GM19372 (cell line): ENCODE results near the gene ITPKB.

Experiments
- ATAC-seq: cut with Tn5 transposase; IDR thresholded peaks from one replicate; pipeline ENCODE4 v1.9.1; 2021; ENCODE audit warnings: mild to moderate bottlenecking, low read depth, moderate library complexity; ENCODE audit not compliant: unreplicated experiment

ITPKB gene

GRCh38 chr1:226708967-226709396, 30.1 kb downstream of the ITPKB start:
- ATAC-seq = no peak

- no peak for ATAC-seq
Observed at GRCh38 chr1:226708342-226708780, 30.7 kb downstream of the ITPKB start.

- no peak for ATAC-seq
Observed at GRCh38 chr1:226706684-226707083, 32.4 kb downstream of the ITPKB start.

GRCh38 chr1:226704169-226704937, 34.7 kb downstream of the ITPKB start:
- no peak for ATAC-seq

- ATAC-seq = peak; percentile 76
Observed at GRCh38 chr1:226702957-226703831, 35.9 kb downstream of the ITPKB start.

GRCh38 chr1:226702318-226702956, 36.6 kb downstream of the ITPKB start:
- no peak for ATAC-seq

GRCh38 chr1:226700861-226701260, 38.2 kb downstream of the ITPKB start:
- ATAC-seq = no peak

GRCh38 chr1:226699166-226699565, 39.9 kb downstream of the ITPKB start:
- no peak for ATAC-seq

- no peak for ATAC-seq
Observed at GRCh38 chr1:226698659-226699058, 40.4 kb downstream of the ITPKB start.

GRCh38 chr1:226697929-226698544, 41.0 kb downstream of the ITPKB start:
- no peak for ATAC-seq

GRCh38 chr1:226697151-226697928, 41.7 kb downstream of the ITPKB start:
- no peak for ATAC-seq

- ATAC-seq = no peak
Observed at GRCh38 chr1:226696547-226696946, 42.5 kb downstream of the ITPKB start.

GRCh38 chr1:226695335-226695900, 43.7 kb downstream of the ITPKB start:
- ATAC-seq = no peak

GRCh38 chr1:226692823-226693222, 46.3 kb downstream of the ITPKB start:
- ATAC-seq = no peak

- ATAC-seq = no peak
Observed at GRCh38 chr1:226692051-226692792, 46.9 kb downstream of the ITPKB start.

- ATAC-seq = no peak
Observed at GRCh38 chr1:226691247-226691646, 47.8 kb downstream of the ITPKB start.

GRCh38 chr1:226690460-226690982, 48.6 kb downstream of the ITPKB start:
- ATAC-seq = no peak

- ATAC-seq = no peak
Observed at GRCh38 chr1:226688808-226689207, 50.3 kb downstream of the ITPKB start.
